Small intestine (tissue), 7 donors: ENCODE measurements around the gene DCLK1. TPM values are rescaled to one million over a fixed set of nuclear protein-coding genes. Genes with fewer than 3 reads are reported as not detected.

Source experiments
- DNase-seq, 2 donors: peaks; one replicate each; pipeline versions ENCODE4 v3.0.0 to v3.0.0-alpha.2; 2013
- FAIRE-seq: peaks from 2 replicates; lab custom pipeline; 2012; peaks lifted over from hg19 to GRCh38; lab: Jason Lieb, UNC
- H3K27ac ChIP-seq, 3 donors: one replicate each; pipeline ENCODE4 v1.5.1; 2013; ENCODE audit warnings: low read length in 2 of 3, mild to moderate bottlenecking in 2 of 3, control low read depth in 1 of 3, inconsistent platforms in 1 of 3, low read depth in 1 of 3, moderate library complexity in 1 of 3
- H3K27me3 ChIP-seq, 3 donors: one replicate each; pipeline ENCODE4 v1.6.1; 2013; ENCODE audit warnings: low read length in 3 of 3, inconsistent platforms in 1 of 3; ENCODE audit not compliant: control insufficient read depth in 3 of 3, insufficient read depth in 3 of 3
- H3K36me3 ChIP-seq, 3 donors: one replicate each; pipeline ENCODE4 v1.6.1; 2013; ENCODE audit warnings: low read length in 3 of 3, inconsistent platforms in 1 of 3, low read depth in 1 of 3, mild to moderate bottlenecking in 1 of 3, moderate library complexity in 1 of 3; ENCODE audit not compliant: control insufficient read depth in 3 of 3, insufficient read depth in 2 of 3
- H3K4me1 ChIP-seq, 3 donors: one replicate each; pipeline ENCODE4 v1.6.1; 2013; ENCODE audit warnings: low read length in 2 of 3, inconsistent platforms in 1 of 3, low read depth in 1 of 3, mild to moderate bottlenecking in 1 of 3, moderate library complexity in 1 of 3; ENCODE audit not compliant: control insufficient read depth in 3 of 3, insufficient read depth in 2 of 3
- H3K4me3 ChIP-seq, 3 donors: one replicate each; pipeline ENCODE4 v1.5.1; 2013; ENCODE audit warnings: low read length in 3 of 3, control low read depth in 1 of 3, inconsistent platforms in 1 of 3, low read depth in 1 of 3, mild to moderate bottlenecking in 1 of 3, moderate library complexity in 1 of 3
- H3K9me3 ChIP-seq, 2 donors: one replicate each; pipeline ENCODE4 v1.6.1; 2013; ENCODE audit warnings: low read depth in 1 of 2, low read length in 1 of 2; ENCODE audit not compliant: control insufficient read depth in 2 of 2, insufficient read depth in 1 of 2
- WGBS, 3 donors: extraction: QIAGEN DNeasy Blood & Tissue Kit; methylation state at CpG; one replicate each; pipeline ENCODE4 v1.1.7; 2013; 5-methylcytosine and 5-hydroxymethylcytosine counted together
- polyA plus RNA-seq, 4 donors: library from polyadenylated mRNA; stranded (reverse) in 3 of 4; unstranded in 1 of 4; fragments of 200-250 nt in 3 of 4; fragments of 120-200 nt in 1 of 4; gene quantifications; one replicate each; pipeline versions ENCODE4 v1.2.1 to v1.2.3, GENCODE V29; 2013
- donor health status: healthy with polysubstance abuse.
- donor health status: control.
- donor health status: control.
- donor health status: Bipolar disorder and iron deficiency.
- donor health status: healthy.

Gene DCLK1
- polyA plus RNA-seq, 4 donors: 0.54 to 4.9 (median 0.95) TPM; not detected in 1

DNA sequence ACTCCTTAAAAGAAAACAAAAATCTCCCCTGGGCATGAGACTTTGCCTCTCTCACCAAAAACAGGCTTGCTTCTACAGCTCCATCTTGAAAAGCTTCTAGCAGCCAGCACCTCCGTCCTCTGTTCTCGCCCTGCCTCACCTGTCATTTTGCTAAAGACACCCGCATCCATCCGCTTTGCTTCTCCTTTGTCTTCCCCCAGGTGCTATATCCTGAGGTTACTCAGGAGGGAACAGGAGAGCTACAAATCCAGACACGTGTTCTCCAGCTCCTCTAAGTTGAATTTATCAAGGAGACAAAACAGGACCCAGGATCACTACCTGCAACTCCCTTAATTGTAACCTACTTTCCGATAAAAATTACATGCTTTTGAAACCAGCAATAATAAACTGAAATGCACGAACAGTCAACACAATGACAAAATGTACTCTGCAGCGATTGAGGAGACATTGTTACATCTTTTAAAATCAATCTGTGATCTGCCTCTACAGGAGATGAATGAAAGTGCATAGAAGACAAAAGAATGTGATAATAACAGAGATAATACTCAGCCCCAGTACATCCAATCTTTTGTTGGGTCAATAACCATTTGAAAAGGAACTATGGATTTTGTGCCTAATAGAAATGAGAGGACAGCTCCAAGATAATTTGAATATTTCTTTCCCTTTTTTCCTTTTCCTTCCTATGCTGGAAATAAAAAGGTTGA, 221.2 kb downstream of the DCLK1 start:
- FAIRE-seq (no peak), DNase-seq (no peak)
- Histone ChIP-seq H3K9me3 (no peaks in the 10 kb centered on the region), H3K4me3 (no peak overlapping the region), H3K4me1 (no peaks in the 10 kb centered on the region), H3K36me3 (no peaks in the 10 kb centered on the region), H3K27ac (no peak overlapping the region), H3K27me3 (no peaks in the 10 kb centered on the region)
- 75 to 81% (median 79%) methylated on average over 8 of the region's 8 CpGs for WGBS, 3 donors

DNA sequence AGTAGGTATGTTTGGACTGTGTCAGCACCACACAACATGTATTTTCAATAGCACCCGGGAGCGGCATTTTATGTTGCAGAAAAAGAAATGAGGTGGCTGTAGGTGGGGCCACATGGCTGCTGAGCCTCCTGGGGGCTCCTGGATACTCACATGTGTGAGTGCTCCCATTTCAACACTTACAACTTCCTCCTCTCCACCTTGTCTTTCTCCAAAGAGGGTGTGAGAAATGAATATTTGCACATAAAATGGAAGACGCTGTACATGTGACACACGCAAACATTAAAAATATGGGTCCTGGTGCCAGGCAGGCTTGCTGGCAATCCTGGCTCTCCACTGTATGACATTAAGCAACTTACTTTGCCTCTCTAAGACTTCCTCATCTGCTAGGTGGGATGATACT, 222.1 kb downstream of the DCLK1 start:
- Histone ChIP-seq H3K9me3 (no peaks in the 10 kb centered on the region), H3K27me3 (no peaks in the 10 kb centered on the region), H3K4me1 (no peaks in the 10 kb centered on the region), H3K4me3 (no peak overlapping the region), H3K27ac (no peak overlapping the region), H3K36me3 (no peaks in the 10 kb centered on the region)
- WGBS, 3 donors: 67 to 92% (median 86%) methylated on average over 4 of the region's 4 CpGs
- no peak for DNase-seq
- no peak for FAIRE-seq

DNA sequence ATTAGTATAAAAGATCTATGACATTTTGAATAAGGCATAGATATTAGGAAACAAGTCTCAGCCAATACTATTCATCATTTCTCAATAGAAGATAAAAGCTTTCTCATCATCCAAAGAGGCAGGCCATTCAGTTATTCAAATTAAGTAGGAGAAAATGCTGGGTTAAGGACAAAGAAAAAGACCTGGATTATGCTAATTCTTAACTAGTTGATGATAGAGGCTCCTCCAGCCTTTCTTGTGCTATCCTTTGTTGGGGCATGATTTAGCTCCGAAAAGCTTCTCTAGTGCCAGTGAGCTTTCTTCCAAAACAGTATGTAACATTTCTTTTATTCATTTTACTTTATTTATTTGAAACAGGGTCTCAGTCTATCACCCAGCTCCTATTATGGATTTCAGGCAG, 223.0 kb downstream of the DCLK1 start:
- no peak for DNase-seq
- no peak for FAIRE-seq
- no peaks in the 10 kb centered on the region for H3K9me3 ChIP-seq
- H3K27me3 ChIP-seq: no peaks in the 10 kb centered on the region
- whole genome bisulfite sequencing, 3 donors: 84 to 93% (median 90%) methylated on average over 1 of the region's 1 CpG
- no peaks in the 10 kb centered on the region for H3K36me3 ChIP-seq
- H3K4me3 ChIP-seq: no peak overlapping the region
- no peaks in the 10 kb centered on the region for H3K4me1 ChIP-seq
- H3K27ac ChIP-seq: no peak overlapping the region

DNA sequence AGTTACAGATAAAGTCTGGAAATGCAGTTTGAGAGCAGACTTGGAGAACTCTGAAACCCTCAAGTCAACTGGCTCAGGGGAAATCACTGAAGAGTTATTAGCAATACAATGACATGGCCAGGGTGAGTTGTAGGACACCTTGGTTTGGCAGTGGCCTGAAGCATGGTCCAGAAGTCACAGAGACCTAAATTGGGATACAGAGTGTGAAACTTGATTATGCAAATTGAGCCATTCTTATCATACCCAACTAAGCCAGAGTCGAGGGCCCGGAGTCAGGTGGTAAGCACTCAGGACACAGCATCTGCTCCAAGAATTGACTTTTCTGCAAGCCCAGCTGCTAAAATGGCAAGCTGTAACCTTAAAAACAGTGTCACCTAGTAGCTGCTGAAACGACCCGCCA, 224.5 kb downstream of the DCLK1 start:
- FAIRE-seq (no peak), DNase-seq (no peak)
- WGBS, 3 donors: 68 to 86% (median 69%) methylated on average over 4 of the region's 4 CpGs
- no peaks in the 10 kb centered on the region for H3K9me3 ChIP-seq
- no peaks in the 10 kb centered on the region for H3K4me1 ChIP-seq
- no peaks in the 10 kb centered on the region for H3K36me3 ChIP-seq
- H3K27me3 ChIP-seq: no peaks in the 10 kb centered on the region
- no peak overlapping the region for H3K4me3 ChIP-seq
- H3K27ac ChIP-seq: no peak overlapping the region

DNA sequence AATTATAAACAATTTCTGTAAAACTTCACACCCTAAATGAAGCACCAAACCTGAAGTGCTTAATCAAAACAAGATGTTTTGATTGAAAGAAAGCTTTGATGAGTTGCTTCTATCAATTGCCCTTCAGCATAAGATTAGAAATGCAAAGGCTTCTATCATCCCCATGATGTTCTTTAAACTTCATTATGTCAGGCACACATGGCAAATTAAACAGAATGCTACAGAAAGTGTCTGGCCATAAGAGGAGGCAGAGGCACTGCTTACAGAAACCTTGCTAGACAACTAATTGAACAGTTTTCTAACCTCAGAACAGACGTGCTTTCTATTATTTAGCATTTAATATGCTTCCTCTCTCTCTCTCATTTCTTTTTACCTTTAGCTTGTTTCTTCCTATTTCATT, 228.1 kb downstream of the DCLK1 start:
- Histone ChIP-seq H3K4me3 (no peak overlapping the region), H3K4me1 (no peaks in the 10 kb centered on the region), H3K27me3 (no peaks in the 10 kb centered on the region), H3K9me3 (no peaks in the 10 kb centered on the region), H3K36me3 (no peaks in the 10 kb centered on the region), H3K27ac (no peak overlapping the region)
- WGBS, 3 donors: 55 to 71% (median 67%) methylated on average over 1 of the region's 1 CpG
- FAIRE-seq (no peak), DNase-seq (no peak)

DNA sequence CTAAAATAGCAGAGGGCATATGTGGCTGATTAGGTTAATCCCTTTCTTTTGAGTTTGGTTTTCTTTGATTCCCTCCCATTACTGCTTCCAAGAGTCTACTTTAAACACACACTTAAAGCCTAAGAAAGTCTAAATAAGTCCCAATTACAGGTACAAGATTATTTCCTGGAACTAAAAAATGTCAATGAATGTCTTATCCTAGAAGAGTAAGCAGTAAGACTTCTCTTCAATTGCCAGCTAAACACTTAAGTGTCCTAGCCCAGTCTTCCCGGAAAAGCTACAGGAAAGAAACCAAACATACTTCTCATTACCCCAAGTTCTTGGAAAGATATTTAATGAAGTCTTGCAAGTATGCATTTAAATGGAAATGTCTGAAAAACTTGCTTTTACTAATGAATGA, 233.1 kb downstream of the DCLK1 start:
- 73 to 86% (median 74%) methylated on average over 1 of the region's 1 CpG for WGBS, 3 donors
- no peak overlapping the region for H3K4me3 ChIP-seq
- H3K36me3 ChIP-seq: no peaks in the 10 kb centered on the region
- H3K9me3 ChIP-seq: no peaks in the 10 kb centered on the region
- FAIRE-seq (no peak), DNase-seq (no peak)
- H3K4me1 ChIP-seq: no peaks in the 10 kb centered on the region
- no peaks in the 10 kb centered on the region for H3K27me3 ChIP-seq
- no peak overlapping the region for H3K27ac ChIP-seq

DNA sequence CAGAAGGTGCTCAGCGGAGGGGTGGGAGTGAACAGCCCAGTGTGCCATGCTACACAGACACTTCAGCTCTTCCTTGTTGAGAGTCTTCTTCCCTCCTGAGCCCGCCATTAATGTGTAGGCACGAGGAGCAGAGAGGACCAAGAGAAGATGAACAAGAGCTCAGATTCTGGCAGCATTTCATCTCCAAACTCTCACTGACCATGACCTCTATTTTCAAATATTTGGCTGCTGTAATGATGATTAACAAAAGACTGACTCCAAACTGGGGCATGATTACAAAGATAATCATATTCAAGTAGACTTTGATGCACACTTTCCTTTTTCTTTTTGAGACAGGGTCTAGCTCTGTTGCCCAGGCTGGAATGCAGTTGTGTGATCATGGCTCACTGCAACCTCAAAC, 236.5 kb downstream of the DCLK1 start:
- no peaks in the 10 kb centered on the region for H3K36me3 ChIP-seq
- no peak for FAIRE-seq
- 75 to 85% (median 78%) methylated on average over 3 of the region's 3 CpGs for WGBS, 3 donors
- no peaks in the 10 kb centered on the region for H3K9me3 ChIP-seq
- no peak overlapping the region for H3K27ac ChIP-seq
- H3K4me3 ChIP-seq: no peak overlapping the region
- DNase-seq: no peak
- no peaks in the 10 kb centered on the region for H3K27me3 ChIP-seq
- no peaks in the 10 kb centered on the region for H3K4me1 ChIP-seq

DNA sequence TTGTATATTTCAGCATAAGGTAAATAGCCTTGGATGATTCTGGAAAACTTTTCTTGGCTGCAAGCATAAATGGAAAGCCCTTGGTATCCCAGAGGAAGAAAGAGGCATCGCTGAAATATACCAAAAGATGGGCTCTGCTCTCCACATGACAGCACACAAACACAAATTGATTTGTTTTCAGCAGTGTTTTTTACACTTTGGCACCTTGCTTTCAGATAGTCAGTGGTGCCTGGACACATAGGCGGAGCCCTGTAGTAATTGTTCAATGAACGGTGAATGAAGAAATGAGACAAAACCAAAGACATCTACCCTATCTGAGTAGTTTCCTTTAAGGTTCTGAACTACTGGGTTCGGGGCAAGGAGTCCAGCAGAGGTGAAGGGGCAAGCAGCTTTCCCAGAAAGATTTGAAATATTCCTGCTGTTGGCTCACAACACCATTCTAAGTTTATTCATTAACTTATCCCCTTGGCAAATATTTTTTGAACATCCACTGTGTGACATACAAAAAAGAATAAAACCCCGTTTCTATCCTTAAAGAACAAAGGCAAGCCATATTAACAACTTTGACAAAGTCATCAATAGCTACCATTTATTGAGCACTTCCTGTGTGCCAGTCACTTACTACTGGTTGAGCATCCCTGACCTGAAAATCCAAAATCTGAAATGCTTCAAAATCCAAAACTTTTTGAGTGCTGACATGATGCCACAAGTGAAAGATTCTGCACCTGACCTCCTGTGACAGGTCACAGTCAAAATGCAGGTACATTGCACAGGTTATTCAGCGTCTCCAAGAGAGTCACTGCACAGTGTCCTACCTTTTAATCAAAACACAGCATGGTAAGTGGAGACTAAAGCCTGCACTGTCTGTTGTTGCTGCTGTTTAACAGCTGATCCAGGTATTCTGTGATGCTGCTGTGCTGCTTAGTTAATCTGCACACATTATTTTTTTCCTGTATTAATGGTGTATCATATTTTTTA, 238.1 kb downstream of the DCLK1 start:
- H3K4me3 ChIP-seq: no peak overlapping the region
- no peak overlapping the region for H3K27ac ChIP-seq
- no peak for FAIRE-seq
- H3K36me3 ChIP-seq: no peaks in the 10 kb centered on the region
- no peaks in the 10 kb centered on the region for H3K27me3 ChIP-seq
- DNase-seq: no peak
- WGBS, 3 donors: 63 to 72% (median 70%) methylated on average over 6 of the region's 6 CpGs
- H3K9me3 ChIP-seq: no peaks in the 10 kb centered on the region
- H3K4me1 ChIP-seq: no peaks in the 10 kb centered on the region
